Kidney (tissue), 14 donors: ENCODE data around the gene ITPR2. TPM values are rescaled to one million over a fixed set of nuclear protein-coding genes. Genes with fewer than 3 reads are reported as not detected.
A peak's percentile ranks its signal among the peaks of the same experiment; 100 is the strongest.

Experiments used
- DNase-seq, 5 donors: peaks; one replicate each; pipeline ENCODE4 v3.0.0-alpha.2; 2013 to 2020
- FAIRE-seq: peaks from 2 replicates; lab custom pipeline; 2012; peaks lifted over from hg19 to GRCh38; lab: Jason Lieb, UNC
- H3K27ac ChIP-seq, 2 donors: one replicate each; pipeline ENCODE4 v1.7.0; 2013; ENCODE audit warnings: low read depth in 2 of 2, low read length in 2 of 2, inconsistent platforms in 1 of 2
- H3K27me3 ChIP-seq: one replicate; pipeline ENCODE4 v1.7.1; 2013; ENCODE audit warnings: low read length, inconsistent platforms; ENCODE audit not compliant: control insufficient read depth, insufficient read depth
- H3K36me3 ChIP-seq, 3 donors: one replicate each; pipeline versions ENCODE4 v1.7.0 to v1.7.1; 2013; ENCODE audit warnings: low read length in 3 of 3, control low read depth in 1 of 3, inconsistent platforms in 1 of 3; ENCODE audit not compliant: insufficient read depth in 3 of 3, control insufficient read depth in 2 of 3
- H3K4me1 ChIP-seq, 3 donors: one replicate each; pipeline versions ENCODE4 v1.7.0 to v1.7.1; 2013; ENCODE audit warnings: low read length in 3 of 3, inconsistent platforms in 1 of 3, low read depth in 1 of 3; ENCODE audit not compliant: control insufficient read depth in 2 of 3, insufficient read depth in 2 of 3
- H3K4me3 ChIP-seq, 3 donors: one replicate each; pipeline versions ENCODE4 v1.7.0 to v1.8.1; 2013; ENCODE audit warnings: low read length in 3 of 3, control low read depth in 1 of 3, inconsistent platforms in 1 of 3
- H3K9ac ChIP-seq, 3 donors: one replicate each; pipeline versions ENCODE4 v1.7.0 to v1.7.1; 2013; ENCODE audit warnings: low read length in 3 of 3, control low read depth in 1 of 3, inconsistent platforms in 1 of 3
- H3K9me3 ChIP-seq, 3 donors: one replicate each; pipeline versions ENCODE4 v1.7.0 to v1.7.1; 2013; ENCODE audit warnings: low read length in 3 of 3, control low read depth in 1 of 3, inconsistent platforms in 1 of 3; ENCODE audit not compliant: control insufficient read depth in 2 of 3, insufficient read depth in 1 of 3
- CTCF ChIP-seq: IDR thresholded peaks from 3 replicates; pipeline ENCODE4 v1.5.1; 2012; ENCODE audit warnings: mild to moderate bottlenecking, moderate library complexity, borderline replicate concordance; ENCODE audit not compliant: insufficient read depth; ENCODE audit errors: extremely low read depth
- intact Hi-C: fragments of 100-400 bp; cut with DNase I; formaldehyde crosslinking; loops from one replicate; pipeline ENCODE4 v1.11.1; 2022
- polyA plus RNA-seq: library from polyadenylated mRNA; stranded (reverse); fragments of 350-450 nt; fragmentation: Illumina TruSeq; extraction: RNeasy Lipid Tissue Mini Kit (QIAGEN cat#74804); gene quantifications from one replicate; pipeline ENCODE4 v1.2.3, GENCODE V29; 2014; ENCODE audit warnings: low read depth, low replicate concordance; ENCODE audit not compliant: insufficient read depth
- total RNA-seq: library from RNA; stranded (reverse); fragmentation: NEBNext Ultra II Directional; extraction: Animal tissue kit (Norgen Biotek cat#: 25700); gene quantifications from one replicate; pipeline ENCODE4 v1.2.1, GENCODE V29; 2021
- donor health status: control.
- donor health status: control.
- donor health status: control.
- donor health status: control.
- donor health status: control.
- donor health status: DM: yes; HTN: yes; CAD: no.
- donor health status: Normal renal cell carcinoma (clear cell type).

Gene ITPR2
- total and polyA plus RNA-seq, 2 donors from 2014 or later = 5.7 to 56.9 TPM

DNA sequence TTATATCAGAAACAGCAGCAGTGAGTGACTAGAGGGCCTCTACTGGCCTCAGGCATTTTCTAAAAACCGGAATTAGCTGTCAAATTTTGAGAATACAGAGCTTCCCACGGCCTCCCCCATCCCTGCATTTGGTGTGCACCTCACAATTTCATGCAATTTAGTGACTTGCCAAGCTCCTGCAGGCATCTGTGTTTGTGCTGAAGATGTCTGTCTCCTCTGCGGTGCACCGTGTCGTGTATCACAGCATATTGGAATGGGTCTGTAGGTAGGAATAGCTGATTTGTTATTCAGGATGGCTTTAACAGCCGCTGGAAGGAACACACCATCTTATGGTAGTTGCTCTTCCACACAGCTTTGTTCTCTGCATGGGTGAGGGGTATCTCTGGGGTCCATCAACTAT is 497.3 kb downstream of the ITPR2 start:
- H3K27me3 ChIP-seq = no peaks in the 10 kb centered on the region
- H3K36me3 ChIP-seq = peaks cover 0 to 10% (median 0%) of the 10 kb centered on the region in 3 donors
- H3K9me3 ChIP-seq = no peaks in the 10 kb centered on the region
- no peak overlapping the region for H3K9ac ChIP-seq
- H3K4me1 ChIP-seq = no peaks in the 10 kb centered on the region
- DNase-seq (no peak), FAIRE-seq (no peak)
- H3K27ac ChIP-seq = no peak overlapping the region
- no peak overlapping the region for H3K4me3 ChIP-seq
- intact Hi-C loops = no loop called here
- no peak for TF ChIP-seq CTCF

DNA sequence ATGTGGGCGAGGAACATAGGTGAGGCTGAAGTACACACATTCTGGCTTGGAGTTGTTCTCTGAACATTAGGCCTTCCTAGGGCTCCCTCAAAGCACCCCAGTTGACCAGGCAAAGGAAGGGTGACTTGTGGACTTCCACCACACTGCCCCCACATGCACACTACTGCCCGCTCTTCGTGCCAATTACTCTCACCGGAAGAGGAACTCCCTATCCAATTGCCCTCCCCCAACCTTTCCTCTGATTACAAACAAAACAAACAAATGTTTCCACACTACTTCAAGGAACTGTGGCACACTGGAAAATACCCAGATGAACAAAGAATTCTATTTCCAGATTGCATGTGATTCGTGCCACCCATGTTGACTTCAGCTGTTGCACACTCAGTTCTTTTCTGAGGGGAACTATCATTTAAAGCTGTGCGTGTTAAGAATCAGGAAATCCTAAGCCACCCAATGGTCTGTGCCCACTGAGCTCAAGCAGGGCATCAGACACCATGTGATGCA is 498.3 kb downstream of the ITPR2 start:
- no peak for TF ChIP-seq CTCF
- intact Hi-C loops = no loop called here
- H3K9ac ChIP-seq = no peak overlapping the region
- no peak overlapping the region for H3K27ac ChIP-seq
- H3K9me3 ChIP-seq = no peaks in the 10 kb centered on the region
- no peaks in the 10 kb centered on the region for H3K4me1 ChIP-seq
- peaks cover 0 to 10% (median 0%) of the 10 kb centered on the region in 3 donors for H3K36me3 ChIP-seq
- H3K4me3 ChIP-seq = no peak overlapping the region
- no peaks in the 10 kb centered on the region for H3K27me3 ChIP-seq
- FAIRE-seq (no peak), DNase-seq (peak in 1 of 5 donors; percentile 24)

DNA sequence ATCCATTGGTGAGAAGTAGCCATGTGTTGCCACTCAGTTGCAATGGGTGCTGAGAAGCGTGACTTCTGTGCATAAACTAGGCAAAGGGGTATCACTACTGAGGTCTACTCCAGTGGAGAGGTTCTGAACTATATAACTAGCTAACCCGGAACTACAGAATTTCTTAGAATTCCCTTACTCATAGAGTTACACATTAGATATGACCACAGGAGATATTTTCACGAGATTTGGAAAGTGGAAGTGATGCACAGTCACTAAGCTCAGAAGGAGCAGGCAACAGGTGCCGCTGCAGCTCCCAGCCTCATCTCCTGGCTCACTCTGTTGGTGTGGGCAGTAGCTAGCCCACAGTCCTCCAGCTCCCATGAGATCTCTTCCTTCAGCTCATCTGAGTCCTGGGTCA is 501.0 kb downstream of the ITPR2 start:
- H3K27me3 ChIP-seq = no peaks in the 10 kb centered on the region
- no peak overlapping the region for H3K9ac ChIP-seq
- no peak overlapping the region for H3K27ac ChIP-seq
- intact Hi-C loops = no loop called here
- H3K36me3 ChIP-seq = no peaks in the 10 kb centered on the region
- H3K4me1 ChIP-seq = no peaks in the 10 kb centered on the region
- DNase-seq = no peak
- H3K9me3 ChIP-seq = no peaks in the 10 kb centered on the region
- FAIRE-seq = no peak
- H3K4me3 ChIP-seq = no peak overlapping the region
- no peak for TF ChIP-seq CTCF

- H3K9ac ChIP-seq = no peak overlapping the region
- H3K27me3 ChIP-seq = no peaks in the 10 kb centered on the region
- H3K36me3 ChIP-seq = no peaks in the 10 kb centered on the region
- TF ChIP-seq CTCF = no peak
- intact Hi-C loops = no loop called here
- no peak overlapping the region for H3K4me3 ChIP-seq
- no peaks in the 10 kb centered on the region for H3K4me1 ChIP-seq
- no peak overlapping the region for H3K27ac ChIP-seq
- FAIRE-seq = no peak
- DNase-seq = no peak
- no peaks in the 10 kb centered on the region for H3K9me3 ChIP-seq
Observed at GRCh38 chr12:26331136-26331535, 501.9 kb downstream of the ITPR2 start.
